Astrocyte (in vitro differentiated cells and primary cell): ENCODE results near the gene TSBP1. TPM values are rescaled to one million over a fixed set of nuclear protein-coding genes. Genes with fewer than 3 reads are reported as not detected.

ENCODE experiments used
- DNase-seq: peaks from one replicate; pipeline ENCODE4 v3.0.0-alpha.2; 2010; ENCODE audit warnings: low read depth
- FAIRE-seq: peaks from 2 replicates; lab custom pipeline; 2011; peaks lifted over from hg19 to GRCh38; lab: Jason Lieb, UNC
- H2AFZ ChIP-seq: 2 replicates; pipeline ENCODE4 v1.6.0; 2012; ENCODE audit warnings: low read depth, low read length, inconsistent platforms
- H3K27ac ChIP-seq: 2 replicates; pipeline ENCODE4 v1.5.1; 2011; ENCODE audit warnings: low read depth, low read length, inconsistent platforms
- H3K27me3 ChIP-seq: 2 replicates; pipeline ENCODE4 v1.6.0; 2011; ENCODE audit warnings: low read length, inconsistent platforms; ENCODE audit not compliant: insufficient read depth
- H3K36me3 ChIP-seq: 2 replicates; pipeline ENCODE4 v1.5.1; 2011; ENCODE audit warnings: low read length, inconsistent platforms; ENCODE audit not compliant: insufficient read depth
- H3K4me1 ChIP-seq: 2 replicates; pipeline ENCODE4 v1.5.1; 2011; ENCODE audit warnings: low read length, inconsistent platforms; ENCODE audit not compliant: insufficient read depth
- H3K4me2 ChIP-seq: 2 replicates; pipeline ENCODE4 v1.6.0; 2012; ENCODE audit warnings: low read length, inconsistent platforms
- H3K4me3 ChIP-seq: 2 replicates; pipeline ENCODE4 v1.5.1; 2011; ENCODE audit warnings: low read depth, mild to moderate bottlenecking, low read length, inconsistent platforms; ENCODE audit not compliant: insufficient read depth
- H3K79me2 ChIP-seq: 2 replicates; pipeline ENCODE4 v1.6.0; 2012; ENCODE audit warnings: mild to moderate bottlenecking, low read length, inconsistent platforms; ENCODE audit not compliant: insufficient read depth
- H3K9ac ChIP-seq: 2 replicates; pipeline ENCODE4 v1.6.0; 2012; ENCODE audit warnings: mild to moderate bottlenecking, low read length, inconsistent platforms
- H3K9me3 ChIP-seq: 2 replicates; pipeline ENCODE4 v1.5.1; 2012; ENCODE audit warnings: low read depth, mild to moderate bottlenecking, low read length, inconsistent platforms; ENCODE audit not compliant: insufficient read depth
- H4K20me1 ChIP-seq: 2 replicates; pipeline ENCODE4 v1.6.0; 2012; ENCODE audit warnings: low read length, inconsistent platforms; ENCODE audit not compliant: insufficient read depth
- H3K27ac Mint-ChIP-seq: one replicate; pipeline ENCODE4 v1.8.0; 2021; ENCODE audit warnings: mild to moderate bottlenecking, mixed read lengths; ENCODE audit not compliant: unreplicated experiment
- H3K27me3 Mint-ChIP-seq: one replicate; pipeline ENCODE4 v1.8.0; 2021; ENCODE audit warnings: low read depth, mixed read lengths; ENCODE audit not compliant: unreplicated experiment
- H3K36me3 Mint-ChIP-seq: one replicate; pipeline ENCODE4 v1.8.0; 2021; ENCODE audit warnings: low read depth, mixed read lengths; ENCODE audit not compliant: unreplicated experiment
- H3K4me1 Mint-ChIP-seq: one replicate; pipeline ENCODE4 v1.8.0; 2021; ENCODE audit warnings: low read depth, mixed read lengths; ENCODE audit not compliant: unreplicated experiment
- H3K4me3 Mint-ChIP-seq: one replicate; pipeline ENCODE4 v1.8.0; 2021; ENCODE audit warnings: mild to moderate bottlenecking, moderate library complexity, mixed read lengths; ENCODE audit not compliant: unreplicated experiment
- H3K9me3 Mint-ChIP-seq: one replicate; pipeline ENCODE4 v1.8.0; 2021; ENCODE audit warnings: mild to moderate bottlenecking, mixed read lengths; ENCODE audit not compliant: unreplicated experiment
- EZH2 ChIP-seq: IDR thresholded peaks from 2 replicates; pipeline ENCODE4 v1.6.1; 2012; ENCODE audit warnings: mild to moderate bottlenecking, low read length, inconsistent platforms; ENCODE audit not compliant: insufficient read depth
- total RNA-seq: library from RNA; stranded (reverse); gene quantifications from 2 replicates; pipeline ENCODE4 v1.2.1, GENCODE V29; 2021
- TF ChIP-seq, protein P1 (sequence below): IDR thresholded peaks from 2 replicates; pipeline ENCODE4 v1.5.1; 2011; ENCODE audit warnings: low read depth, mild to moderate bottlenecking, inconsistent platforms, low read length, moderate library complexity; ENCODE audit not compliant: insufficient read depth

TSBP1 gene
- total RNA-seq, 1 donor from 2014 or later, result not detected

DNA sequence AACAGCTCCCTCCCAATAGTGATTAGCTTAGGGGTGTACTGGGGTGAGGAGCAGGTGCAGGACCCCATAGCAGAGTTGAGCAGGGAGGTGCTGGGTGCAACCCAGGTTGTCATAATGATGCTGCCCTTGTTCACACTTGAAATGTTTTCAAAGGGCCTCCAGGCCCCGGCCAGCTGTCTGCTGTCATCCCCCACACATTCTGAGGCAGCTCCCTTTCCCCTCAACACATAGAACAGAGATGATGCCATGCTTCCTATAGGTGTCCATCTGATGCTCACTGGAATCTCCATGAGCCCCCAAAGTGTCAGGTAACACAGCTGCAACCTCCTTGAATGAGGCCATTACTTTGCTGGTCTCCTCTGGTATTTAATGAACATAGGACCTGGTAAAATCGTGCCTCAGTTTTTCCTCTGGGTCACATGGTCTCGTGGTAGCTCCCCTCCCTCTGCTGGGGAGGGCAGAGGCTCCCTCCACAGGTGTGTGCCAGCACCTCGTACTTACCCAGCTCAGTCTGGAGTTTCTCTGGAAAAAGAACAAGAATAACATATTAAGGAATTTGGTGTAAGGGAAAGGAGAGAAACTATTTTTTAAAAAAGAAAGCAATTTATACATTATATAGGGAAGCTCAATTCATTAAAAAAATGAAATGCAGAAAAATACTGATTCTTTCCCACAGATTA, 29.7 kb upstream of the TSBP1 start:
- FAIRE-seq, result no peak
- H3K4me3 ChIP-seq, result no peak overlapping the region
- no peak overlapping the region for H3K27ac Mint-ChIP-seq

GRCh38 chr6:32397252-32397920, 25.7 kb upstream of the TSBP1 start:
- no peak for FAIRE-seq
- DNase-seq, result no peak
- Mint-ChIP-seq H3K9me3 (peaks cover 3% of the 10 kb centered on the region), H3K27me3 (peaks cover 4% of the 10 kb centered on the region), H3K36me3 (peaks cover 1% of the 10 kb centered on the region), H3K27ac (no peak overlapping the region), H3K4me3 (no peak overlapping the region), H3K4me1 (peaks cover 6% of the 10 kb centered on the region)
- Histone ChIP-seq H3K9ac (no peak overlapping the region), H3K4me2 (no peak overlapping the region), H3K4me1 (no peaks in the 10 kb centered on the region), H2AFZ (no peak overlapping the region), H3K27me3 (no peaks in the 10 kb centered on the region), H3K36me3 (no peaks in the 10 kb centered on the region), H3K79me2 (no peaks in the 10 kb centered on the region), H3K4me3 (no peak overlapping the region), H4K20me1 (no peaks in the 10 kb centered on the region), H3K27ac (no peak overlapping the region), H3K9me3 (no peaks in the 10 kb centered on the region)
- TF ChIP-seq, protein P1, sequence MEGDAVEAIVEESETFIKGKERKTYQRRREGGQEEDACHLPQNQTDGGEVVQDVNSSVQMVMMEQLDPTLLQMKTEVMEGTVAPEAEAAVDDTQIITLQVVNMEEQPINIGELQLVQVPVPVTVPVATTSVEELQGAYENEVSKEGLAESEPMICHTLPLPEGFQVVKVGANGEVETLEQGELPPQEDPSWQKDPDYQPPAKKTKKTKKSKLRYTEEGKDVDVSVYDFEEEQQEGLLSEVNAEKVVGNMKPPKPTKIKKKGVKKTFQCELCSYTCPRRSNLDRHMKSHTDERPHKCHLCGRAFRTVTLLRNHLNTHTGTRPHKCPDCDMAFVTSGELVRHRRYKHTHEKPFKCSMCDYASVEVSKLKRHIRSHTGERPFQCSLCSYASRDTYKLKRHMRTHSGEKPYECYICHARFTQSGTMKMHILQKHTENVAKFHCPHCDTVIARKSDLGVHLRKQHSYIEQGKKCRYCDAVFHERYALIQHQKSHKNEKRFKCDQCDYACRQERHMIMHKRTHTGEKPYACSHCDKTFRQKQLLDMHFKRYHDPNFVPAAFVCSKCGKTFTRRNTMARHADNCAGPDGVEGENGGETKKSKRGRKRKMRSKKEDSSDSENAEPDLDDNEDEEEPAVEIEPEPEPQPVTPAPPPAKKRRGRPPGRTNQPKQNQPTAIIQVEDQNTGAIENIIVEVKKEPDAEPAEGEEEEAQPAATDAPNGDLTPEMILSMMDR, result no peak
- no peak for TF ChIP-seq EZH2

More for the DNA sequence above, 29.7 kb upstream of the TSBP1 start:
- Histone ChIP-seq H3K79me2 (no peaks in the 10 kb centered on the region), H3K27ac (no peak overlapping the region), H3K4me1 (no peaks in the 10 kb centered on the region), H3K9ac (no peak overlapping the region), H3K4me2 (no peak overlapping the region), H4K20me1 (no peaks in the 10 kb centered on the region), H2AFZ (no peak overlapping the region), H3K36me3 (no peaks in the 10 kb centered on the region), H3K9me3 (no peaks in the 10 kb centered on the region), H3K27me3 (peaks cover 13% of the 10 kb centered on the region)
- Mint-ChIP-seq H3K9me3 (peaks cover 3% of the 10 kb centered on the region), H3K27me3 (peaks cover 1% of the 10 kb centered on the region), H3K4me1 (peaks cover 4% of the 10 kb centered on the region), H3K36me3 (peaks cover 1% of the 10 kb centered on the region), H3K4me3 (no peak overlapping the region)
- no peak for DNase-seq
- TF ChIP-seq, protein P1, result no peak
- TF ChIP-seq EZH2, result no peak

DNA sequence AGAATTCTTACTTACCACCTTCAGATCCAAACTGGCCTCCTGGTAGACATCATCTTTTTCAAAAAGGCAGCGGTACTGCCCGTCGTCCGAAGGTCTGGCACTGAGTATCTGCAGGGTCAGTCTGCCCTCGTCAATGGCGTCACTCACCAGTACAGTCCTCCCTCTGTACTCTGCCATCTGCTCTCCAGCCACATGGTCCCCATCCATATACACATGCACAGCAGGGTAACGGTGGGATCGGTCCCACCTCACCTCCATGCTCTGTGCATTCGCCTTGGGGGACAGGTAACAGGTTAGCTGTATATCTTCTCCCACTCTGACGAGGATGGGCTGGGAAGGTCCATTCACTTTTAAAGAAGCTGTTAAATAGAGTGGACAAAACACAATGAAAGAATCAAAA, 24.3 kb upstream of the TSBP1 start:
- DNase-seq, result no peak
- Mint-ChIP-seq H3K4me1 (peaks cover 6% of the 10 kb centered on the region), H3K4me3 (no peak overlapping the region), H3K36me3 (peaks cover 1% of the 10 kb centered on the region), H3K9me3 (peaks cover 3% of the 10 kb centered on the region), H3K27ac (no peak overlapping the region), H3K27me3 (peaks cover 4% of the 10 kb centered on the region)
- H3K27me3 ChIP-seq, result no peaks in the 10 kb centered on the region
- H2AFZ ChIP-seq, result no peak overlapping the region
- no peaks in the 10 kb centered on the region for H3K36me3 ChIP-seq
- no peak overlapping the region for H3K4me3 ChIP-seq
- H3K79me2 ChIP-seq, result no peaks in the 10 kb centered on the region
- H3K27ac ChIP-seq, result no peak overlapping the region
- H4K20me1 ChIP-seq, result no peaks in the 10 kb centered on the region
- H3K4me1 ChIP-seq, result no peaks in the 10 kb centered on the region
- no peaks in the 10 kb centered on the region for H3K9me3 ChIP-seq
- no peak overlapping the region for H3K9ac ChIP-seq
- FAIRE-seq, result no peak
- H3K4me2 ChIP-seq, result no peak overlapping the region
- TF ChIP-seq, protein P1, result no peak
- TF ChIP-seq EZH2, result no peak
